NB4 (cell line): Measurements from ENCODE around the gene SLC9A2.

Experiments used
- DNase-seq: peaks from one replicate; pipeline ENCODE4 v3.0.0; 2010; ENCODE audit warnings: low read depth
- H3K4me3 ChIP-seq: one replicate; pipeline ENCODE4 v1.5.1; 2011; ENCODE audit warnings: mild to moderate bottlenecking, low read depth, low read length, moderate library complexity
- MAX ChIP-seq: IDR thresholded peaks from 2 replicates; pipeline ENCODE4 v1.6.1; 2011; ENCODE audit warnings: low read depth, low read length
- MYC ChIP-seq: IDR thresholded peaks from 2 replicates; pipeline ENCODE4 v1.6.1; 2011; ENCODE audit warnings: low read depth, low read length
- POLR2A ChIP-seq: IDR thresholded peaks from 2 replicates; pipeline ENCODE4 v1.6.1; 2011; ENCODE audit warnings: mild to moderate bottlenecking; ENCODE audit not compliant: insufficient read length; ENCODE audit errors: extremely low read depth
- TF ChIP-seq, protein P1 (sequence below): IDR thresholded peaks from one replicate; pipeline ENCODE4 v1.5.1; 2012; ENCODE audit warnings: low read depth, low read length

The SLC9A2 gene

GRCh38 chr2:102639429-102639828 is 20.1 kb downstream of the SLC9A2 start:
- no peak for TF ChIP-seq POLR2A
- TF ChIP-seq, protein P1, sequence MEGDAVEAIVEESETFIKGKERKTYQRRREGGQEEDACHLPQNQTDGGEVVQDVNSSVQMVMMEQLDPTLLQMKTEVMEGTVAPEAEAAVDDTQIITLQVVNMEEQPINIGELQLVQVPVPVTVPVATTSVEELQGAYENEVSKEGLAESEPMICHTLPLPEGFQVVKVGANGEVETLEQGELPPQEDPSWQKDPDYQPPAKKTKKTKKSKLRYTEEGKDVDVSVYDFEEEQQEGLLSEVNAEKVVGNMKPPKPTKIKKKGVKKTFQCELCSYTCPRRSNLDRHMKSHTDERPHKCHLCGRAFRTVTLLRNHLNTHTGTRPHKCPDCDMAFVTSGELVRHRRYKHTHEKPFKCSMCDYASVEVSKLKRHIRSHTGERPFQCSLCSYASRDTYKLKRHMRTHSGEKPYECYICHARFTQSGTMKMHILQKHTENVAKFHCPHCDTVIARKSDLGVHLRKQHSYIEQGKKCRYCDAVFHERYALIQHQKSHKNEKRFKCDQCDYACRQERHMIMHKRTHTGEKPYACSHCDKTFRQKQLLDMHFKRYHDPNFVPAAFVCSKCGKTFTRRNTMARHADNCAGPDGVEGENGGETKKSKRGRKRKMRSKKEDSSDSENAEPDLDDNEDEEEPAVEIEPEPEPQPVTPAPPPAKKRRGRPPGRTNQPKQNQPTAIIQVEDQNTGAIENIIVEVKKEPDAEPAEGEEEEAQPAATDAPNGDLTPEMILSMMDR: no peak
- TF ChIP-seq MYC: no peak
- TF ChIP-seq MAX: no peak
- no peak for DNase-seq
- no peak overlapping the region for H3K4me3 ChIP-seq

DNA sequence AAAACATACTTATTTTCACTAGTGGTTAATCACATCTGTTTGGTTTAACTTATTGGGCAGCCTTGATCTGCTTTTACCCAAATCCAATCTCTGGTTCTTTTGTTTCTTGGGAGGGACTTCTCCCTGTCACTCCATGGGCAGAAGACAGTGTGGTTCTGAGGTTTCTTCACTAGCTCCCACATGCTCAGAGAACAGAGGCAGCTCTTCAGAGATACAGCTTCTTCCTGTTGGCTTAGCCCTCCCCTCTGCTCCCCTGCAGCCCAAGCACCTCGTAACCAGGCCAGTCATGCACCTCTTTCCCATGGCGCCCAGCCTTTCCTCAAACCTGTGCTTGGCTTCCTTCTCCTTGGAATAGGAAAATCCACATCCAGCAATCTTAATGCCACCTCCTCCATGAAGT is 32.8 kb downstream of the SLC9A2 start:
- no peak for TF ChIP-seq POLR2A
- TF ChIP-seq MAX: no peak
- TF ChIP-seq, protein P1: no peak
- TF ChIP-seq MYC: no peak

GRCh38 chr2:102657770-102658169 is 38.4 kb downstream of the SLC9A2 start:
- TF ChIP-seq MAX (no peak), MYC (no peak), POLR2A (no peak)
- TF ChIP-seq, protein P1: no peak
- no peak overlapping the region for H3K4me3 ChIP-seq
- no peak for DNase-seq

More for the DNA sequence above, 32.8 kb downstream of the SLC9A2 start:
- DNase-seq: no peak
- H3K4me3 ChIP-seq: no peak overlapping the region

- no peak for DNase-seq
- no peak overlapping the region for H3K4me3 ChIP-seq
- TF ChIP-seq MYC (no peak), MAX (no peak), POLR2A (no peak)
- TF ChIP-seq, protein P1: no peak
These were observed 40.7 kb downstream of the SLC9A2 start for GRCh38 chr2:102660070-102660469.

GRCh38 chr2:102660574-102660973 is 41.2 kb downstream of the SLC9A2 start:
- no peak for DNase-seq
- TF ChIP-seq, protein P1: no peak
- no peak for TF ChIP-seq MYC
- no peak for TF ChIP-seq MAX
- TF ChIP-seq POLR2A: no peak
- no peak overlapping the region for H3K4me3 ChIP-seq

DNA sequence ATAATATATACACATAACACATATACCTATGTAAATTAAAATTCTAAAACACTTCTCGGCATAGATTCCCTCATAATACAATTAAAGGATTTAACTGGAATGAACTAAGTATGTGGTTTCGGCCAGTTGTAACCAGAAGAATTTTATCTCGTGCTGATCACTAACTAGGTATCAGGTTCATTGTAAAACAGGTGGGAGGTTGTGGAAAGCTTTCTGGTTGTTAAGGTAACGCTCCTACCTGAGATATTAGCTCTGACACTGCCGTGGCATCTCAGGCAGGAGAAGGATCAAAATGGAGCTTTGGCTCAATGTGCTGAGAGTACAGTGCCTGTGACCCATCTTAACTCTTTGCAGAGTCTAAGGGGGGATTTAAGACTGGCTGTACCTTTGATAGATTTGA is 42.5 kb downstream of the SLC9A2 start:
- TF ChIP-seq, protein P1: no peak
- TF ChIP-seq MYC (no peak), MAX (no peak), POLR2A (no peak)
- DNase-seq: no peak

More for the DNA sequence above, 42.5 kb downstream of the SLC9A2 start:
- H3K4me3 ChIP-seq: no peak overlapping the region
